MM.1S (cell line): ENCODE measurements around the gene CCDC43.

ENCODE experiments used
- CTCF ChIP-seq: fragments of 300-600 bp; sonication (generic); IDR thresholded peaks from 2 replicates; pipeline ENCODE4 v1.5.1; 2016; ENCODE audit warnings: antibody characterized with exemption, low read length, mixed read lengths
- EZH2phosphoT487 ChIP-seq: fragments of 300-600 bp; sonication (generic); IDR thresholded peaks from 2 replicates; pipeline ENCODE4 v1.6.1; 2018; ENCODE audit warnings: antibody characterized with exemption, low read length

GRCh38 chr17:44630703-44631102, 58.9 kb downstream of the CCDC43 start:
- TF ChIP-seq EZH2phosphoT487 (no peak), CTCF (no peak)
